ENCODE results near the gene ANKRD10.

ANKRD10 gene

DNA sequence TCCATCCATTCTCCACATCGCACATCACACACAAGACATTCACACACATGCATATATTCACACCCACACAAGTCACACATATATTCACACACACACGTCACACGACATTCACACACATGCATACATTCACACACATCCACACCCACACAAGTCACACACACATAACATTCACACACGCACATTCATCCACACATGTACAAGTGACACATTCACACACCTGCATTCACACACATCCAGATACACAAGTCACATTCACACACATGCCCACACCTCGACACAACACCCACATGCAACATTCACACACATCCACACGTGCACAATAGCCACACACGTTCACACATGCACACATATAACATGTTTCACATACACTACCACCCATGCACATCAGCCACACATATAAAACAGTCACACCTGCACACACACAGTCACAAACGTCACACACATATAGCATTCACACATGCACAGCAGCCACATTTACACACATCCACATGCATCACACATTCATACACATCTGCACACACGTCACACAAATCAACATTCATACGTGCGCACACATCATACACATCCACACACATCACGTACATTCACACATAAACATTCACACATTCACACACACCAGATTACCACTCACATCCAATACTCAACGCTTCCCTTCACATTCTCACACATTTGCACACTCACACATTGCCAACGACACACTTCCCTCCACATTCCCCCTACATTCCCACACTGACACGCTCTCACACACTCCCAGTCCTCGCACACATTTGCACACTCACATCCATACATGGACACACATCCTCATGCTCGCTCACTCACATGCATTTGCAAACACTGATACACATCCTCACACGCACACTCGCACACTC lies 41.0 kb downstream of the ANKRD10 start:
- no peak for DNase-seq
- in situ Hi-C loops (cut with HindIII; ENCODE audit: low pct_ligation_motif_present, low pct_unique_long_range_greater_than_20kb, low sequenced_read_pairs), result no loop called here

DNA sequence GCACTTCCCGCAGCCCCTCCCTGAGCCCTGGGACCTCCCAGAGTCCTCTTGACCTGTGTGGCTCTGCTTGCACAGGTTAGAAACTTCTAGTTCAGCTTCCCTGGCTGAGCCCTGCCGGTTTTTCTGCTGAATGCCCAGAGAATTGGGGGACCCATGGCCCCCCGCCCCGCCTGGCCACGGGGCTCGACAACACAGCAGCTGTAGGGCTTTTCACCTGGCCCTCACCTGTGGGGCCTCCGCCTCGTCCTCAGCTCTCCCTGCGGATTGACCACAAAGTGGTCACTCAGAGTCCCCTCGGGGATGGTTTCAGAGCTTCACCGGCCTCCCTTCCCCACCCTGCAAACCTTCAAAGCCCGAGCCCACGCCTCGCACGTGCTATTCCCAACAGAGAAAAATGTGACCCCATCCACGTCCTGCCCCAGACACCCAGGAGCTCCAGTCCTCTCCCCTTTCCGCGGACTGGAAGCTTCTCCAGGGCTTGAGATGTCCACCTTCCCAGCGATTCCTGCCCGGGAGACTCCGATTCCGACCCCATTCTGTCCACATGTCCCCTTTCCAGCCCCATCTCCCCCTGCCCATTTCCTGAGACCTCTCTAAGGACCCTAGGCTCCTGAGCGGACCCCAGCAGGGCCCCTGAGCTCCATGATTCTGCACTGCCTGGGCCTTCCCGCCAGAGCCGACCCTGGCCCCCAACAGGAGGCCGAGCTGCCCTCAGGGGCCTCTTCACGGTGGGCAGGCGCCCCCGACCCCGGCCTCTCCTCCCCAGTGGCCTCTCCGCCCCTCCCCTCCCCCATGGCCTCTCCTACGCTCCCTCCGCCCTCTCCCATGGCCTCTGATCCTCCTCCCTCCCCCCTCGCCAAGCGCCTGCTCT lies 41.9 kb downstream of the ANKRD10 start:
- DNase-seq, result no peak
- in situ Hi-C loops (cut with HindIII; ENCODE audit: low pct_ligation_motif_present, low pct_unique_long_range_greater_than_20kb, low sequenced_read_pairs), result no loop called here

DNA sequence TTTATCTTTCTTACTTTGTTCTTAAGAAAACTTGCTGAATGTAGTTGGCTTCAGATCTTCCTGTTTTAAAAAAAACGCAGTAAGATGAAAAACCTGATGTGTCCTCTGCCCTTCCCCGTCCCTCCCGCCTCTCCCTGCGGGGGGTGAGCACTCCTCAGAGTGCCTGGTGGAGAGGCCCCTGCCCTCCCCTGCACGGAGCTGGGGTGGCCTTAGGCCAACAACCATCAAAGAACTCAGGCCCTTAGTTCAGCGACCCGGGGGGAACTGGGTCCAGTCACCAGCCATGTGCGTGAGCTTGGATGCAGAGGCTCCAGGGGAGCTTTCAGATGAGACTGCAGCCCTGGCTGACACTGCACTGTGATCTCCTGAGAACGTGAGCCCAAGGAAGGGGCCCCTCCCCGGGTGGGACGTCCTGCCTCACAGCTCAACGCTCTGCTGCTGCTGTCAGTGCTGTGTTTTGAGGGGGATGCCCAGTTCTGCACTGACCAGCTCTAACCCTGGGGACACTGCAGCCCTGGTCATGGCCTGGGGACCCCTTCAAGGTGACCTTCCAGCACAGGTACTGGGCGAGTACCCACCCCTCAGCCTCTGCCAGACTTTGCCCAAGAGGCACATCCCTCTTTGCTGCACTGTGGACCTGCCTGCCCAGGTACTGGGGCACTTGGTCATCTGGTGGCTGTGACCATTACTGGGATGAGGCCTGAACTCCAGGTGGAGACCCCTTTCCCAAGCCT lies 42.7 kb downstream of the ANKRD10 start:
- in situ Hi-C loops (cut with HindIII; ENCODE audit: low pct_ligation_motif_present, low pct_unique_long_range_greater_than_20kb, low sequenced_read_pairs), result no loop called here
- DNase-seq, result no peak

DNA sequence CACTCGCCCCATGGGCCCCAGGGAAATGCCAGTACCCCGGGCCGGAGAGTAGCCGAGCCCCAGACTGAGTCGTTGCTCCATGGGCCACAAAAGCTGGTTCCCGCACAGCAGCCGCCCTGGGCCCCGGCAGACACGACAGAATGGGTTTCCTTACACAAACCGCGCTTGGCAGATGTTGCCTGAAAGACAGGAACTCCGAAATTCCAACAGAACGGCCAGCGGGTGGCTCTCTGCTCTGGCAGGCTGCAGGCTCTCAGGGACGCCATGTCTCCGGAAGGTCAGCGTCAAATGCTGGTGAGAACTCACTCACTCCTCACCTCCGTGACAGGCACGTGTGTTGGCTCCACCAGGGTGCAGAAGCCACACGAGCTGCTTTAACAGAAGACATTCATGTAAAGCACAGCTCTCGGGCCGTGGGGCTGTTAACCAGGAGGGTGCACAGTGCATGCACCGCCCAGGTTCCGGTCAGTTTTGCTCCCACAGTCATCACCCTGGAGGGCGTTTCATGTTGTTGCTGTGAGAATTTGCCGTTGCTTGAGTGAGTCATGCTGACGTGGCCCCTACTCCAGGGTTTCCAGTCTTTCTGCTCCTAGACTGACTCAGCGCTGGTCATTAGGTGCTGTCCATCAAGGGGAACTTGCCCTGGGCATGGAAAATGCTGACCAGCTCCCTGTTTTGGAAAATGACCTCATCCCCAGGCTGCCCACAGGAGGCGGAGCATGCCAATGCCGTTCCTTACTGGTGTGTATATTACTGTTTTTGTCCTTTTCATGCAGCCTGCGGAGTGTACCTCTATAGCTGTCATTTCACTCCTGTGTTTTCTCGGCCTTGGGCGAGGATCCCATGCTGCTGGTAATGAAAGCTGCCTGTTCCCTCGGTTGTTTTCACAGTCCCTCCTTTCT lies 44.8 kb downstream of the ANKRD10 start:
- in situ Hi-C loops (cut with HindIII; ENCODE audit: low pct_ligation_motif_present, low pct_unique_long_range_greater_than_20kb, low sequenced_read_pairs), result no loop called here
- peak; percentile 98 for DNase-seq

DNA sequence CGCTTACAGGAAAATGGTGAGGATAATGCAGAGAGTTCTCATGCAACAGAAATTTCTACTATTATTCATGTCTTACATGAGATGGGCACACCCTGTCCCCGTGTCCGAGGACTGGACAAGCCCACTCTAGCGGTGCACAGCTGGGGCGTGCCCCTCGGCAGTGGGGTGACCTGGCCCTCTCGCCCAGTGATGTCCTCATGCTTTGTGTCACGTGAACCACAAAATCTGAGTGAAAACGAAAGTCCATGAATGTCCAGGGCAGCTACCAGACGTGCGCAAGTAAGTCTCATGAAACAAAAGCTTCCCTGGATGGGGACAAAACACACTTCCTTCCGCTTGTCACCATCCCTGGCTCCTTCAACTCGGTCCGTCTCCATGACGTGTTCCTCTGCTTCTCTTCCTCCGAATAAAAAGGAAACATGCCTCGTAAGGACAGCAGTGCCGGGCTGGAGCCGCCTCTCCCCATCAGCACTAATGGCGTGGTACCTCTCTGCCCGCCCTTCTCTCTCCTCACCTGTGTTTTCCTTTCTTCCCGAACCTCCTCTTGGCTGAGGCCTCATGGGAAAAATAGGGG lies 45.6 kb downstream of the ANKRD10 start:
- no peak for DNase-seq
- in situ Hi-C loops (cut with HindIII; ENCODE audit: low pct_ligation_motif_present, low pct_unique_long_range_greater_than_20kb, low sequenced_read_pairs), result no loop called here

DNA sequence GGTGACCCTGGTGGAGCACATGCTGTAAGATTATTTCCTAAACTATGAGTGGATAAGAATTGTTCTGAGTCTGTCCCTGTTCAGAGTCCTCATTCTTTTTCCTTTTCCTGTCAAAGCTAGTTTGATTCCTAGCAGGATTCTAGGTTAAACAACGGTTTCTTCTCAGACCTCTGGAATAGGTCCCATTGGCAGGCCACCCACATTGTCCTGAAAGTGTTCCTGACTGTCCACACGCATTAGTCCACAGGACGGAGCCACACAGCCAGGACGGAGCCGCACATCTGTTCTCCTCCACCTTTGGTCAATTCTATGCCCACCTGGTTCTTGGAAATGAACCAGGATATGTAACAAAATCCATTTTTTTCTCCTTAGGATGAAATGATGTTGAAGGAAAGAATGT lies 46.1 kb downstream of the ANKRD10 start:
- in situ Hi-C loops (cut with HindIII; ENCODE audit: low pct_ligation_motif_present, low pct_unique_long_range_greater_than_20kb, low sequenced_read_pairs), result no loop called here
- no peak for DNase-seq

DNA sequence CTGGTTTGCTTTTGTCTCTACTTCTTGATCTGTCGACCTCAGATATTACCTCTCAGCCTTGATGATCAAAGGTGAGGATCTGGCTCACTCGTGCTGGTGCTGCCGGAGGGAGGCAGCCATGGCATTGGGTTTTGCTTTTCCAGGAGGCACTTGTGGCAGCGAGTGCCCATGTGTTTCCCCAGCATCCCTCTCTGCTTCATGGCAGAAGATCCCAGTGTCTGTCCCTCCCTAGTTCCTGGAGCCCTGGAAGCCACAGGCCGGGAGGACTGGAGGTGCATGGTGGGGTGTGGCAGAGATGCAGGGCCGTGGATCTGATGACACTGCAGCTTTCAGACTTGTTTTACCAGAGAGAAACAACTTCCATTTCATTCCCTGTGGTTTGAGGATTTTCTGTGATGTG lies 47.5 kb downstream of the ANKRD10 start:
- no peak for DNase-seq
- in situ Hi-C loops (cut with HindIII; ENCODE audit: low pct_ligation_motif_present, low pct_unique_long_range_greater_than_20kb, low sequenced_read_pairs), result no loop called here

DNA sequence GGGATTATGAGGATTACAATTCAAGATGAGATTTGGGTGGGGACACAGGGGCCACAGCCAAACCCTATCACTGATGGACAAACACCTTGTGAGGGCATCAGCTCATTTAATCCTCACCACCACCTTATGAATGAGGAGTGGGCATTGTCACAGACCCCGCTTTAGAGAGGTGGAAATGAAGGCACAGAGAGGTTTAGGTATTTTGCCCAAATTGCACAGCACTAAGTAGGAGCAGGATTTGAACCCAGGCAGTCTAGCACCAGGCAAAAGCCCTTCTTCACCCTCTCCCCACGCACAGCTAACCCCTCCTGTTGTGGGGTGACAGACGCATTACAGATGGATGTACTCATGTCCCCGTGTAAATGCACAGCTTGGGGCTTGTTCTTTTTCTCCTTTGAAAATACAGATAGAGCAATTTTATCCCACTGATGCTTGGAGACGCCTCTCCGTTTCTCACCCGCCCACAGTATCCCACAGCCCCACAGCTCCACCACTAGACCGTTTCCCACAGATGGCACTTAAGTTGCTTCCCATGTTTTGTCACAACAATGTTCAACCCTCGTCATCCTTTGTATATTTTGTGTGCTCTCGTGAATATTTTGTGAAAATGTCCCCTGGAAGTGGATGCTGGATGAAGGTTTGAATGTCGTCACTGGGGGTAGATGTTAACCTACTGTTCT lies 48.2 kb downstream of the ANKRD10 start:
- in situ Hi-C loops (cut with HindIII; ENCODE audit: low pct_ligation_motif_present, low pct_unique_long_range_greater_than_20kb, low sequenced_read_pairs), result no loop called here

DNA sequence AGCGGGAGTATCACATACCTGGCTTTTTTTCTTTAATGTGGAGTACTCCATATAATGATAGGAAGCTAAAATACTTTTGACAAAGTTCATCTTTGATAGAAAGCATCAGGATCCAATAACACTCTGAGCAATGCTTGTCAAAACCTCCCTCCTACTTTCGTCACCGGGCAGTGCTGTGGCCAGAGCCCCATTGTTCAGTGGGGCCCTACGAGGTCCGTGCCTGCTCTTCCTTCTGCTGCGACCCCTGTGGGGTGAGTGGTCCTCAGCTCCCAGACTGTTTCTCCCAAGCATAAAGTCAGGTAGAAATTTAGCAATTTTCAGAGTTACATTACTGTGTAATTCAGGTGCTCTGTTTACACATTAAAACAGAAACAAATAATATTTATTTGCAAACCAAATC lies 51.2 kb downstream of the ANKRD10 start:
- in situ Hi-C loops (cut with HindIII; ENCODE audit: low pct_ligation_motif_present, low pct_unique_long_range_greater_than_20kb, low sequenced_read_pairs), result no loop called here
- no peak for DNase-seq

More for the DNA sequence above, 48.2 kb downstream of the ANKRD10 start:
- no peak for DNase-seq

DNA sequence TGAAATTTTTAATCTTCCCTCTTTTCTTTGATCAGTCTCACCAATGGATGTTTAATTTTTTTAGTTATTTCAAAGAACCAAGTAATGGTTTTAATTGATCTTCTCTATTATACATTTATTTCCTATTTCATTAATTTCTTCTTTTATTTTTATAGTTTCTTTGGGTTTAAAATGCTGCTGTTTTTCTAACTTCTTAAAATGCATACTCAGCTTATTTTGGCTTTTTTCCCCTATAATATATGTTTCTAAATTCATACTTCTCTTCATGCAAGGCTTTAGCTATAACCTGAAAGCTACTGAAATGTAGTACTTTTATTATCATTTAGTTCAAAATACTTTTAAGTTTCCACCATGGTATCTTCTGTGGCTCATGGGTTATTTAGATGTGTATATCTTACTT lies 53.9 kb downstream of the ANKRD10 start:
- DNase-seq, result no peak
- in situ Hi-C loops (cut with HindIII; ENCODE audit: low pct_ligation_motif_present, low pct_unique_long_range_greater_than_20kb, low sequenced_read_pairs), result no loop called here

DNA sequence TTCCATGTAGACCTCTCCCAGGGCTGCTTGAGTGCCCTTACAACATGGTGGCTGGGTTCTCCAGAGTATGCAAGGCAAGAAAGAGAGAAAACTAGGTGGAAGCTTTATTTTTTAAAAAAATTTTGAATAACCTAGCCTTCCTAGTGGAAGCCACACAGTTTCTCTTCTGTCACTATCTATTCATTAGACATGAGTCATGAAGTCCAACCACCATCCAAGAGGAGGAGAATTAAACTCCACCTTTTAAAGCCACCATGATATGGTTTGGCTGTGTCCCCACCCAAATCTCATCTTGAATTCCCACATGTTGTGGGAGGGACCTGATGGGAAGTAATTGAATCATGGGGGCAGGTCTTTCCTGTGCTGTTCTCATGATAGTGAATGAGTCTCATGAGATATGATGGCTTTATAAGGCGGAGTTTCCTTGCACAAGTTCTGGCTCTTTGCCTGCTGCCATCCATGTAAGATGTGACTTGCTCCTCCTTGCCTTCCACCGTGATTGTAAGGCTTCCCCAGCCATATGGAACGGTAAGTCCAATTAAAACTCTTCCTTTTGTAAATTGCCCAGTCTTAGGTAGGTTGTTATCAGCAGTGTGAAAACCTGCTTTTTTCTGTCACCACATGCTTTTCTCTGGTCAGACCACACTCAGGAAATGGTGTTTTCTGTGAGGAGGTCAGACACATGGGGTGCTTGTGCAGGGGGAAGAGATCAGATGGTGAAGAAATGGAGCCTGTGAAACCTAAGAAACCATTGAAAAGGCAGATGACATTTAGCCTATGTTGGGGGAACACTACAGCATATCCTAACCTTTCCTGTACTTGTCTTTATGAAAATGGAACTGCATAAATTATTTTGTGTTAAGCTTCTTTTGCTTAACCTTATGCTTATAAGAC lies 57.7 kb downstream of the ANKRD10 start:
- in situ Hi-C loops (cut with HindIII; ENCODE audit: low pct_ligation_motif_present, low pct_unique_long_range_greater_than_20kb, low sequenced_read_pairs), result no loop called here
- DNase-seq, result no peak

DNA sequence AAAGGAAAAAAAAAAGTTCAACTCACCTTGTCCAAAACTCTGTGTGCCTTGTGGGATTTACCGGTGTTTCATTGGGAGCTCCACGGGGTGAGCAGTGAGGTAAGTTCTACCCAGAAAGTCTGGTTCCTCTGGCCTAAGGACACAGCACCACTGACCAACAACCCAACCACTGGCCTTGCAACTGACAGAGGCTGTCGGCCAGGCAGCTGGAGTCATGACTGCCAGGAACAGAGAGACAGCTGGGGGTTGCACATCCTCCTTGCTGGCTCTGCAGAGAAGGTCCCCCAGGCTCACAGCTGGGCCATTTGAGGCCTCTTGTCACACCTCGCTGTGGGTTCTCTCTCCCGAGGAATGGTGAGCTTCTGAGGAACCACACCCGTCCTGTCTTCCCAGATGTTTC lies 59.5 kb downstream of the ANKRD10 start:
- in situ Hi-C loops (cut with HindIII; ENCODE audit: low pct_ligation_motif_present, low pct_unique_long_range_greater_than_20kb, low sequenced_read_pairs), result no loop called here
- DNase-seq, result no peak

DNA sequence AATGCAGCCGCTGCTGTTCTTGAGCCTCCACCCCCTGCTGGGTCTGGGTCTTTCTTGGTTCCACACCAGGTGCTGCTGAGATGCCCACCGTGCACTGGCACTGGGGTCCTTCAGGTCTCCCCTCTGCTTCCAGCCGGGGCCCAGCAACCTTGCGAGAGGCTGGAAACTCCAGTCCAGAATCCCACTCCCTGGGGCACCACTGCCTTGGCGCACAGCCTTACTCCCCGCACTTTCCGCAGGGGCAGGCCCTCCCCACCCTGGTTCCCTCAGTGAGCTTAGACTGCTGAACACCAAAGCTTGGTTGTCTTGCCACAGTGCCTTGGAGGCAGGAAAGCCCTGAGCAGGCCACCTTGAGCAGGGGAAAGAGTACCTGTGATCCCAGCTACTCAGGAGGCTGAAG lies 60.0 kb downstream of the ANKRD10 start:
- no peak for DNase-seq
- in situ Hi-C loops (cut with HindIII; ENCODE audit: low pct_ligation_motif_present, low pct_unique_long_range_greater_than_20kb, low sequenced_read_pairs), result no loop called here

DNA sequence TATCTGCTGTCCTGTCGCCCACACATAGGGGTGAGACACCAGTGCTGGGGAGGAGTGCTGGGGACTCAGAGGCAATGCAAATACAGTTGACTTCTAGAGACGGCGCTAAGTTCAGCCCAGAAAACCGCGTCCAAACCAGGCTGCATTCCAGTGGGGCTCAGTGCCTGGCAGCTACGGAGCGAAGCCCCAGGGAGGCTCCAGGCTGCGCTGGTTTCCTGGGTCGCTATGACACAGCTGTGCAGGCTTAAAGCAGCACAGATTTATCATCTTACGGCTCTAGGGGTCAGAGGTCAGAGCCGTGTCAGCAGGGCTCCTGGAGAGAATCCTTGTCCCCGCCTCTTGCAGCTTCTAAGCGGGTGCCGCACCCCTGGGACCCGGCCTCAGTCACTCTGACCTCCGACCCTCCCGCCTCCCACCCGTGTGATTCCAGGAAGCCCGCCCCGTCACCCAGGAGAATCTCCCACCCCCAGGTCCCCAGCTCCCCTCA lies 61.6 kb downstream of the ANKRD10 start:
- in situ Hi-C loops (cut with HindIII; ENCODE audit: low pct_ligation_motif_present, low pct_unique_long_range_greater_than_20kb, low sequenced_read_pairs), result no loop called here
- no peak for DNase-seq

DNA sequence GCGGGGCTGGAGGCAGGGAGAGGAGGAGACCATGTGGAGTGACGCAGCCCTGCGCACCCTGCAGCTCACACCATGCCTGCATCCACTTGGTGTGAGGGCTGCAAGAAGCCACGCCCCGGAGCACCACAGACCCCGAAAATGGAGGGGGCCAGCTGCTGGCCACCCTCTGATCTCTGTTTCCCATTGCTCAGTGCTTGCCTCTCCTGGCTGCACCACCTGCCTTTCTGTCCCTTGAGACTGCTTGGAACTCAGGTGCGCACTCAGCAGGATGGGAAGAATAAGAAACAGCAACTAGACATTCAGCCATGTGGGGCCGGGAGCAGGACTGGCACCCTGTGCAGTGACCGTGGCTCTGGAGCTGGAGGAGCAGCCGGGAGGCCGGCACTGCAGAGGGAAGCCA lies 64.0 kb downstream of the ANKRD10 start:
- in situ Hi-C loops (cut with HindIII; ENCODE audit: low pct_ligation_motif_present, low pct_unique_long_range_greater_than_20kb, low sequenced_read_pairs), result no loop called here
- DNase-seq, result no peak

DNA sequence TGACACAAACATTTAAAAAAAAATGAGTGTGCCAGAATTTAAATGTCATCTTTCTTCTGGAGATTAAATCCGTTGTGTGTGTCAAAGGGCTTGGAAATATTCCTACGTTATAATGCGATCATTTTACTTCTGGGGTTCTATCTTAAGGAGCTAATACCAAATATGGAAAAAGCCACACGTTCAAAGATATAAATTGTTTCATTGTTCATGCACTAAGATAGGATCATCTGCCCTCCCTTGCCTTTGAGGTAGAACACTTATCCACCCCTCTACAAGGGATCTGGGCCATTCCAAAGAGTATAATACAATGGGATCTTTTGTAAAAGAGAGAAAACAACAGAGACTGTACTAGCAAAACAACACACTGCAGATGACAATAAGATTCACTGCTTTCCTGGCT lies 64.9 kb downstream of the ANKRD10 start:
- no peak for DNase-seq
- in situ Hi-C loops (cut with HindIII; ENCODE audit: low pct_ligation_motif_present, low pct_unique_long_range_greater_than_20kb, low sequenced_read_pairs), result no loop called here
